Stimulated activated CD4-positive, alpha-beta T cell treated with anti-CD3 and anti-CD28 coated beads, Interleukin-1b, Interleukin-23, amount 100 ng/mL, for 48 hours (primary cell): ENCODE measurements around the gene COX10.
A peak's percentile ranks its signal among the peaks of the same experiment; 100 is the strongest.

Source experiments
- DNase-seq: peaks from one replicate; pipeline ENCODE4 v3.0.0-alpha.2; 2020

Gene COX10

GRCh38 chr17:14072881-14073280 is 3.6 kb downstream of the COX10 start:
- DNase-seq = no peak

GRCh38 chr17:14078027-14078426 is 8.7 kb downstream of the COX10 start:
- DNase-seq = no peak

GRCh38 chr17:14080847-14081251 is 11.5 kb downstream of the COX10 start:
- DNase-seq = no peak

- no peak for DNase-seq
Observed at GRCh38 chr17:14082848-14083247, 13.5 kb downstream of the COX10 start.

DNA sequence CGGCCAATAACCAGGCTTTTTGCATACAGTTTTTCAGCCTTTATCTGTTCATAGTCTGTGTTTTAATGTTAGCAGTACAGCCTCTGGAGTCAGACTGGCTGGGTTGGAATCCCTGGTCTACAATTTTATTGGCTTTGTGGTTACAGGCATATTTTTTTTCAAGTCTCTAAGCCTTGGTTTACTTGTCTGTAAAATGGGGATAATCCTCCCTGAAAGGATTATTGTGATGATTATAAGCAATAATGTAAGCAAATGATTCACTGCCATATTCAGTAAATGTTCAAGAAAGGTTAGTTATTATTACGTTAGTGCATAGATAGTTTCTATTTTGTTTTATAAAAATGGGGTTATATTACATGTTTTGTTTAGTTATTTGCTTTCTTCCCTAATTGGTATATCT is 15.7 kb downstream of the COX10 start:
- no peak for DNase-seq

- no peak for DNase-seq
Observed at GRCh38 chr17:14086189-14086588, 16.9 kb downstream of the COX10 start.

DNA sequence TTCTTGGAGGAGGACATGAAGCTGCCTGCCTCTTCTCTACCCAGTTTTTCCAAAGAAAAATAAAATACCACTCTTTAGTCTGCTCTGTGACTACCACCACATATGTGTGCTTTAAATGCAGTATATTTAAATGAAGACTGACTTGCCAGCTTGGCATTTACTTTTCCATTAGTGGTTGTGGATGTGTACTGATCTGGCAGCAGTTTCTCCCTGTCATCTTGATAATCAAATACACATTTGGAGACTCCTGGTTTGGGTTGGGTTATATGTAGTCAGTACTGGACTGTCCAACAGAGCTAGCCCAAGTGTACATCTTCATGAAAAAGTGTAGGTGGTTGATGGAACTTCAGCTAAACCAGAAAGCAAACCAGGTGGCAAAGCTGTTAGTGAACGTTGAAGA is 19.9 kb downstream of the COX10 start:
- no peak for DNase-seq

- no peak for DNase-seq
Observed at GRCh38 chr17:14091367-14091766, 22.1 kb downstream of the COX10 start.

- no peak for DNase-seq
Observed at GRCh38 chr17:14092808-14093207, 23.5 kb downstream of the COX10 start.

- no peak for DNase-seq
Observed at GRCh38 chr17:14094676-14095601, 25.6 kb downstream of the COX10 start.

DNA sequence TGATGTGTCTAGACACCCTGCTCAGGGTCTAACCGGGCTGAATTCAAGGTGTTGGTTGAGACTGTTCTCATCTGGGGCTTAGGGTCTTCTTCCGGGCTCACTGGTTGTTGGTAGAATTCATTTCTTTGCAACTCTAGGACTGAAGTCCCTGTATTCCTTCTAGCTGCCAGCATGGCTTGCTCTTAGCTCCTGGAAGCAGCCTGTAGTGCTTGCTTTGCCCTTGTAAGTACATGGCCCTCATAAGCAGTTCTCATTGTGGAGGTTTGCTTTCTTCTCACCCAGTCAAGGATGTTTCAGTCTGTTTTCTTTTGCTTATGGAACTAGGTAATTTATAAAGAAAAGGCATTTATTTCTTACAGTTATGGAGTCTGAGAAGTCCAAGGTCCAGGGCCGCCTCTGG is 26.3 kb downstream of the COX10 start:
- DNase-seq = no peak

DNA sequence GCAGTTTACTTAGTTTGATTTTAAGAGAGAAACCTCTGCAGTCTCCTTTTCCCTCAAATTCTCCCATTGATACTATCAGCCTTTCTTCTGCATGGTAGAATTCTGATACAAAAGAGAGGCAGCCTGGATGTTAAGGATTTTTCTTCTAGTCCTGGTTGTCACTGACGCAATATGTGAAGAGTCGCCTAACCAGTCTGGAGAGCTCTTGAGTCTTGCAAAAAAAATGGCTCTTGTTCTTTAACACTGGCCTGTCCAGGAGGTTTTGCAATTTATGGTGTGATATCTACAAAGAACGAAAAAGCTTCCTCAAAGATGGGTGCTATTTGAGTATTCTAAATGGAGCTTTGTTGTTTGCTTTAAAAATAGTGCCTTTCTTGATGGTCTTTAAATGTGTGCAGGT is 28.9 kb downstream of the COX10 start:
- no peak for DNase-seq

DNA sequence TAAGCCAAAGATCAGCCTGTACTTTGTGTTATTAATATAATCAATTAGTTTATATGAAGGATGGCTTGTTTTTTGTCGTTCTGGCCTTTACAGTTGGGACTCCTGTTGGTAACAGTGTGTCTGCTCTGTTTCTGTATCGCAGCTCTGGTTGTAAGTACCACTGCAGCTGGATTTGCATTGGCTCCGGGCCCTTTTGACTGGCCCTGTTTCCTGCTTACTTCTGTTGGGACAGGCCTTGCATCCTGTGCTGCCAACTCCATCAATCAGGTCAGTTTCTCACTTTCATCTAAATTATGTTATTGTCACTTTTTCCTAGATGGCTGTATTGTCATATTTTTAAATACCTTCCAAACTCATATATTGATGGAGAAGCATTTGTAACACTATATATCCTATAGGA is 32.7 kb downstream of the COX10 start:
- no peak for DNase-seq

DNA sequence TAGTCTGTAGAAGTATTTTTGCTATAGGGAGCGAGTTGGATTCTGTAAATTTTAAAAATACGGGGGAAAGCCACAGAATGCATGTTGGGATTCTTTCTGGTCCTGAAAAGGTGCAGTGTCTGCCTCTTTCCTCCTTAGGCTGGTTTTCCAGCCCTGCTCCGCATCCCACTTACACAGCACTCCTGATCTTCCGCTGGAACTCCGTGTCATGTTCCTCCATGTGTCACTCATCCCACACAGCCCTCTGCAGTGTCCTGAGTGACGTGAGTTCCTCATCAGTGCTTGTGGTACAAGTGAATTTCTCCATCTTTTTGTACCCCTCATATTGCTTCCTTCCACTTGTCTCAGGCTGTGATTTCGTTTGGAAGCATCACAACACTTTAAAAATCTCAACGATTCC is 34.5 kb downstream of the COX10 start:
- no peak for DNase-seq

DNA sequence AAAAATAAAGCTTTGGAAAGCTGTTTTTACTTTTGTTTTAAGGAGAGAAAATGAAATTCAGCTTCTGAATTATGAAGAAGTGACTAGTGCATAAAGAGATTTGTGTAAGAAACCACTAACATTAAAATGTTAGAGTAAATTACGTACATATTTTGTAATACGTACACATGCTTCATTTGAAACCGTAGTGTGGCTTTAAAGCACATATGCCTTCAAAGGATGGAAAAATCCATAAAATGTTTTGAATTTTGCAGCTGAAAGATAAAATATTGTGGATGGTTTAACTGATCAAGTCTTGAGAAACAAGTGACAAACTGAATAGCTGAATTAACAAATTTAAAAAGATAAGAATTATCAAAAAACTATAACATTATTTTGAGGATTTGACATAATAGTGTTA is 35.4 kb downstream of the COX10 start:
- no peak for DNase-seq

GRCh38 chr17:14107889-14108288 is 38.6 kb downstream of the COX10 start:
- no peak for DNase-seq

DNA sequence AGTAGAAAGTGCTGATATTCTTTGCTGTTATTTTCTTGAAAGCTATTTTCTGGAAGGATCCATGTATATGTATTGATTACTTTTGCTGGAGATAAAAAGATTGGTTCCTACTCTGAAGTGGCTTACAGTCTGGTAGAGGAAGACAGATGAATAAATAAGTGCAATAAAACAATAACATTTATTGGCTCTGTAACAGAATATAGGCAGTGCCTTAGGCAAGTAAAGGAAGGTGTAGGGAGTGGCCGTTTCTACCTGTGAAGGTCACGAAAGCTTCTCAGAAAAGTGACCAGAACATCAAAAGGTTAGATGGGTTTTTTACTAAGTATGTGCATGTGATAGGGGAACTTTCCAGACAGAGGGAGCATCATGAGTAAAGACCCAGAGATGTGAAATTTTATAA is 43.1 kb downstream of the COX10 start:
- DNase-seq = no peak

GRCh38 chr17:14113137-14113536 is 43.8 kb downstream of the COX10 start:
- DNase-seq = no peak

- no peak for DNase-seq
Observed at GRCh38 chr17:14116263-14117024, 47.1 kb downstream of the COX10 start.

DNA sequence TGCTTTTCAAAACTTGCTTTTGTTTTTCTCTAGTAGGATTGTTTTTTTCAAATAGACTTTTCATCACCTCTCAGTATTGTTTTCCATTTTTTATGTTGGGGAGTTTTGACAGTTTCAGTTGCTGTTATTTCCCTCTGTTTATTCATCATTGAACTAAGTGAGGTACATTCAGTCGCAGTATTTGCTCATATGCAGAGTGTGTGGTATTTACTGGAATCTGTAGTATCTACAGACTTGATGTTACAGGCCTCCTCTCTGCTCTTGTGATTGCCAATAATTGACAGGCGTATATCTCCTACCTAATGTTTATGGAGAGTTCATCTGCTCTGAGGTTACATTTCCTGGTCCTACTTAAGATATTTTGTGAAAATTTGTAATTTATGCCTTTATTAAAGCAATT is 49.6 kb downstream of the COX10 start:
- no peak for DNase-seq

DNA sequence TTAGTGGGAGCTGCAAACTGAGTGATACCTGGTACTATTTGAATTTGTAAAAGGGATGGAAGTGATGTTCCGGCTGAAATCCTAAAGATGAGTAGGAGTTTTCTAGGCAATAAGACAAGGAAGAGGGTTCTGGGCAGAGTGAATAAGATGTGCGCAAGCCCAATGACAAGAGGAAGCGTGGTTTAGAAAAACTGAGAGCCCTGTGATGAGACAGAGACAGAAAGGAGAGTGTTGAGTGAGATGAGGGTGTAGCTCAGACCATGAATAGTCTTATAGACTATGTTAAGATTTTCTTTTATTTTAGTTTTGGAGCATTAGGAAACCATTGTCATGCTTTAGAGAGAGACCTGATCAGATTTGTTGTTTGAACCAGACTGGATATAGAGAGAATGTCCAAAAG is 50.2 kb downstream of the COX10 start:
- DNase-seq = peak; percentile 19

GRCh38 chr17:14121952-14122351 is 52.6 kb downstream of the COX10 start:
- DNase-seq = no peak

DNA sequence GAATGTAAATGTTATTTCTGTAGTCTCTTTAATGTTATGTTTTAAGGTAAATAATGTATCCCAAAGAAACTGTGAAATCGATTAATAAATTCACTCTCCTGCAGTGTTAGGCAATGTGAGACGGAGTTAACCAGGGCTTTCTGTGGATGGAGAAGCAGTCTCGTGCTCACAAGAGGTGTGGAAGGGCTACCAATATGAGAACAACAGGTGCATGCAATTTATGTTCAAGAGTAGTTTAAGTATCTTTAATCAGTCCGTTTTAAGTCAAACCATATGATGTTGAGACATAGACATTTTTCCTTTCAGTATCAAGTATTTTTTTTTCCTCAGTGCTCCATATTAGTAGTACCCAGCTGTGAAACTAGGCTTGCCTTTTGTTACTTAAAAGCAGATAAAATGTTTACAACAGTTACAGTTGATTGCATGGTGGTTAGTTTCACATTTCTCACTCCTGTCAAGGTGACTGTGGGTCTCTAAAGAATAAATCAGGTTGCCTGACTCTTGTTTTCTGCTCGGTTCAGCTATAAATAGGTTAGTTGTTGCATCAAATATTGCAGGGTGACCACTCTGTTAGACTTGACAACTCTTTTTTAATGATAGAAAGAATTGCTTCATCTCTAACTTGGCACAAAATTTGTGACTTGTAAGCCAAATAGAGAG is 54.4 kb downstream of the COX10 start:
- no peak for DNase-seq

DNA sequence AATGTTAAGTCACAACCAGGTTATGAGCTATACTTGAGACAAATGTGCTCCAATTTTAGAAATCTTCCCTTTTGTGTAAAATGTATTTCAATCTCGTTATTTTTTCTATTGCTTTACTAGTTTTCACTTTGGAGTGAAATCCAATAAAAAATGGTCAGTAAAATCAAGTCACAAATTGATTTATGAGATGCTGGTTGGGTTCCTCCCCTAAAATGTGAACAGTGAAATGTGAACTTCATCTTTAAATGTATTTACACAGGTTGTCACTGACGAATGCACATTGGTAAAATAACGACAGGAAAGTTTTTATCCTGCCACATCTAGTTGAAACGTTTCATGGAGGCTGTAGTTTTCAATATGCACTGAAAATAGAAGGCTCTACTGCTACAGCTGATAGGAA is 55.5 kb downstream of the COX10 start:
- no peak for DNase-seq
